Endothelial cell of umbilical vein (primary cell): Measurements from ENCODE around the gene PTGER4. TPM values are rescaled to one million over a fixed set of nuclear protein-coding genes. Genes with fewer than 3 reads are reported as not detected.

Experiments
- BruUV-seq: library from RNA; stranded (reverse); fragments of 400-500 nt; replicated peaks from 2 replicates; lab custom pipeline; 2021; lab: Mats Ljungman, UMichigan
- CTCF ChIA-PET: fragments of 300-600, 350-600 bp; sonication (Branson Sonifier 250); formaldehyde crosslinking; loops from one replicate; lab custom pipeline; 2021; ENCODE audit warnings: antibody characterized with exemption, inconsistent platforms; lab: Charles Lee
- POLR2A ChIA-PET: fragments of 300-600, 350-600 bp; sonication (Branson Sonifier 250); formaldehyde crosslinking; loops from one replicate; lab custom pipeline; 2021; ENCODE audit warnings: antibody characterized with exemption, inconsistent platforms; lab: Charles Lee
- DNase-seq: peaks from one replicate; pipeline ENCODE4 v3.0.0-alpha.2; 2011; ENCODE audit warnings: low read depth, low spot score
- FAIRE-seq: peaks from 2 replicates; lab custom pipeline; 2011; peaks lifted over from hg19 to GRCh38; lab: Jason Lieb, UNC
- H2AFZ ChIP-seq: 2 replicates; pipeline ENCODE4 v1.6.0; 2012; ENCODE audit warnings: low read depth, low read length, control low read depth, inconsistent platforms
- H3K27ac ChIP-seq: 2 replicates; pipeline ENCODE4 v1.5.1; 2011; ENCODE audit warnings: low read depth, mild to moderate bottlenecking, control low read depth, low read length, moderate library complexity; ENCODE audit not compliant: insufficient read depth
- H3K27me3 ChIP-seq, 2 experiments: 2 replicates each; pipeline versions ENCODE4 v1.6.0 to v1.6.1; 2011; ENCODE audit warnings: low read length in 2 of 2, mixed read lengths in 1 of 2; ENCODE audit not compliant: control insufficient read depth in 2 of 2, insufficient read depth in 2 of 2
- H3K36me3 ChIP-seq, 2 experiments: 2 replicates in 1 of 2; 3 replicates in 1 of 2; pipeline ENCODE4 v1.5.1; 2011; ENCODE audit warnings: low read length in 2 of 2, mild to moderate bottlenecking in 1 of 2, moderate library complexity in 1 of 2; ENCODE audit not compliant: control insufficient read depth in 2 of 2, insufficient read depth in 2 of 2; ENCODE audit errors: extremely low read depth in 1 of 2
- H3K4me1 ChIP-seq: 3 replicates; pipeline ENCODE4 v1.5.1; 2011; ENCODE audit warnings: mild to moderate bottlenecking, low read length; ENCODE audit not compliant: control insufficient read depth, insufficient read depth; ENCODE audit errors: extremely low read depth
- H3K4me2 ChIP-seq: 2 replicates; pipeline ENCODE4 v1.6.1; 2011; ENCODE audit warnings: low read length, control low read depth, mixed read lengths; ENCODE audit not compliant: insufficient read depth
- H3K4me3 ChIP-seq, 3 experiments: fragments of 200-600 bp in 1 of 3; sonication (generic), shearing (Covaris generic) in 1 of 3; replicated peaks in 1 of 3; 2 replicates each; pipeline ENCODE4 v1.5.1; 2011 to 2016; ENCODE audit warnings: control low read depth in 3 of 3, low read length in 3 of 3, mild to moderate bottlenecking in 2 of 3, inconsistent platforms in 1 of 3, low read depth in 1 of 3, moderate library complexity in 1 of 3; ENCODE audit not compliant: insufficient read depth in 1 of 3
- H3K79me2 ChIP-seq: 2 replicates; pipeline ENCODE4 v1.6.0; 2012; ENCODE audit warnings: low read length, inconsistent platforms; ENCODE audit not compliant: control insufficient read depth, insufficient read depth
- H3K9ac ChIP-seq: replicated peaks from 2 replicates; pipeline ENCODE3; 2011; ENCODE audit warnings: low read length, control low read depth; ENCODE audit not compliant: insufficient read depth; ENCODE audit errors: extremely low read depth
- H3K9me1 ChIP-seq: replicated peaks from 3 replicates; pipeline ENCODE4 v1.6.0; 2011; ENCODE audit warnings: mild to moderate bottlenecking, low read length; ENCODE audit not compliant: control insufficient read depth, insufficient read depth; ENCODE audit errors: extremely low read depth
- H3K9me3 ChIP-seq: replicated peaks from 2 replicates; pipeline ENCODE4 v1.5.1; 2012; ENCODE audit warnings: low read length, inconsistent platforms; ENCODE audit not compliant: control insufficient read depth, insufficient read depth
- H4K20me1 ChIP-seq: replicated peaks from 2 replicates; pipeline ENCODE3; 2011; ENCODE audit warnings: mild to moderate bottlenecking, low read length; ENCODE audit not compliant: control insufficient read depth, insufficient read depth; ENCODE audit errors: extremely low read depth
- EZH2 ChIP-seq: IDR thresholded peaks from 2 replicates; pipeline ENCODE4 v1.6.1; 2012; ENCODE audit warnings: borderline replicate concordance, low read depth, mild to moderate bottlenecking, moderate library complexity, low read length, inconsistent platforms; ENCODE audit not compliant: severe bottlenecking
- FOS ChIP-seq: IDR thresholded peaks from 2 replicates; pipeline ENCODE4 v1.6.1; 2011; ENCODE audit warnings: mild to moderate bottlenecking, low read length, moderate library complexity, borderline replicate concordance; ENCODE audit not compliant: insufficient read depth
- GATA2 ChIP-seq: IDR thresholded peaks from 2 replicates; pipeline ENCODE4 v1.7.0; 2011; ENCODE audit warnings: low read depth, mild to moderate bottlenecking, moderate library complexity, mixed read lengths, low read length; ENCODE audit not compliant: insufficient read length, insufficient read depth
- JUN ChIP-seq: IDR thresholded peaks from 2 replicates; pipeline ENCODE4 v1.6.1; 2011; ENCODE audit warnings: borderline replicate concordance, low read depth; ENCODE audit not compliant: insufficient read length, insufficient read depth
- MAX ChIP-seq: IDR thresholded peaks from 2 replicates; pipeline ENCODE4 v1.6.1; 2011; ENCODE audit not compliant: insufficient read depth, insufficient read length
- MYC ChIP-seq: IDR thresholded peaks from one replicate; pipeline ENCODE4 v1.6.1; 2011; ENCODE audit warnings: mild to moderate bottlenecking, low read depth, low read length
- POLR2A ChIP-seq: IDR thresholded peaks from 2 replicates; pipeline ENCODE4 v1.6.1; 2012; ENCODE audit warnings: low read depth, mild to moderate bottlenecking, control low read depth, low read length
- POLR2AphosphoS5 ChIP-seq: IDR thresholded peaks from 2 replicates; pipeline ENCODE4 v1.6.1; 2012; ENCODE audit warnings: low read depth, mild to moderate bottlenecking, control low read depth, low read length, moderate library complexity; ENCODE audit not compliant: insufficient read depth
- dilution Hi-C: fragments of 300-500 bp; cut with MboI; formaldehyde crosslinking; loops from one replicate; pipeline ENCODE4 v1.15.0; 2019; ENCODE audit warnings: low sequenced_read_pairs; ENCODE audit not compliant: extremely low pct_ligation_motif_present
- intact Hi-C: fragments of 100-400 bp; cut with micrococcal nuclease; formaldehyde crosslinking; loops from one replicate; pipeline ENCODE4 v1.10.0; 2022
- polyA plus RNA-seq, 4 experiments: library from polyadenylated mRNA; depleted of rRNA in 3 of 4; stranded (reverse) in 3 of 4; unstranded in 1 of 4; fragments of >200 nt; gene quantifications; 2 replicates each; pipeline versions ENCODE4 v1.2.1 to v1.2.3, GENCODE V29; 2011 to 2012; ENCODE audit warnings: missing spikeins in 1 of 4
- total RNA-seq: library from RNA; stranded (reverse); gene quantifications from 2 replicates; pipeline ENCODE4 v1.2.3, GENCODE V29; 2021
- TF ChIP-seq, protein P1 (sequence below), 2 donors: IDR thresholded peaks; 1 replicate in 1 of 2; 2 replicates in 1 of 2; pipeline ENCODE4 v1.5.1; 2011; ENCODE audit warnings: low read length in 2 of 2, mild to moderate bottlenecking in 2 of 2, moderate library complexity in 2 of 2, control low read depth in 1 of 2, inconsistent platforms in 1 of 2, low read depth in 1 of 2; ENCODE audit not compliant: insufficient read depth in 1 of 2; ENCODE audit errors: extremely low read depth in 1 of 2

Gene PTGER4
- total and polyA plus RNA-seq, 2 donors (not counting 3 experiments of a cell fraction or from before 2014, with no cell fraction given) = 23.6 to 37.4 TPM

- TF ChIP-seq MYC = no peak
- TF ChIP-seq POLR2A = no peak
- no peak for TF ChIP-seq EZH2
- TF ChIP-seq, protein P1, sequence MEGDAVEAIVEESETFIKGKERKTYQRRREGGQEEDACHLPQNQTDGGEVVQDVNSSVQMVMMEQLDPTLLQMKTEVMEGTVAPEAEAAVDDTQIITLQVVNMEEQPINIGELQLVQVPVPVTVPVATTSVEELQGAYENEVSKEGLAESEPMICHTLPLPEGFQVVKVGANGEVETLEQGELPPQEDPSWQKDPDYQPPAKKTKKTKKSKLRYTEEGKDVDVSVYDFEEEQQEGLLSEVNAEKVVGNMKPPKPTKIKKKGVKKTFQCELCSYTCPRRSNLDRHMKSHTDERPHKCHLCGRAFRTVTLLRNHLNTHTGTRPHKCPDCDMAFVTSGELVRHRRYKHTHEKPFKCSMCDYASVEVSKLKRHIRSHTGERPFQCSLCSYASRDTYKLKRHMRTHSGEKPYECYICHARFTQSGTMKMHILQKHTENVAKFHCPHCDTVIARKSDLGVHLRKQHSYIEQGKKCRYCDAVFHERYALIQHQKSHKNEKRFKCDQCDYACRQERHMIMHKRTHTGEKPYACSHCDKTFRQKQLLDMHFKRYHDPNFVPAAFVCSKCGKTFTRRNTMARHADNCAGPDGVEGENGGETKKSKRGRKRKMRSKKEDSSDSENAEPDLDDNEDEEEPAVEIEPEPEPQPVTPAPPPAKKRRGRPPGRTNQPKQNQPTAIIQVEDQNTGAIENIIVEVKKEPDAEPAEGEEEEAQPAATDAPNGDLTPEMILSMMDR (IDR thresholded peaks at IDR 0.05; ENCODE audit: extremely low read depth in 1 of 2, insufficient read depth in 1 of 2, low read depth in 1 of 2, low read length in 2 of 2) = no peak
- no peak for TF ChIP-seq MAX
- TF ChIP-seq FOS = no peak
- no peak for TF ChIP-seq JUN
- no peak for TF ChIP-seq POLR2AphosphoS5
- no peak for TF ChIP-seq GATA2
- no peaks in the 10 kb centered on the region for H3K9me1 ChIP-seq
- no peaks in the 10 kb centered on the region for H3K27me3 ChIP-seq
- DNase-seq (no peak), FAIRE-seq (no peak)
- POLR2A ChIA-PET = interaction anchor here (0.8 kb wide), 1 partner anchor 56 kb away, joined by 3 read pairs; no protein-coding TSS in a partner anchor
- no peaks in the 10 kb centered on the region for H3K9me3 ChIP-seq
- no peaks in the 10 kb centered on the region for H4K20me1 ChIP-seq
- no peak overlapping the region for H2AFZ ChIP-seq
- BruUV-seq = no TSS peak
- peak overlapping the region in 2 of 3 experiments; percentile 45 to 76 for H3K4me3 ChIP-seq
- CTCF ChIA-PET = interaction anchor here (0.7 to 1.7 kb wide), 12 partner anchors 9 to 949 kb away, joined by 3 to 9 read pairs (median 5); no protein-coding TSS in a partner anchor
- intact Hi-C loops (loop anchor here (5.0 kb wide), 2 partner anchors 455 to 570 kb away; no protein-coding TSS in a partner anchor), dilution Hi-C loops (no loop called here)
- peak overlapping the region; percentile 76 for H3K27ac ChIP-seq
- peak overlapping the region; percentile 95 for H3K4me2 ChIP-seq
- peaks cover 0 to 6% of the 10 kb centered on the region in 2 experiments for H3K36me3 ChIP-seq
- peak overlapping the region; percentile 81 for H3K9ac ChIP-seq
- peaks cover 26% of the 10 kb centered on the region for H3K4me1 ChIP-seq
- H3K79me2 ChIP-seq = peaks cover 45% of the 10 kb centered on the region
Measured at GRCh38 chr5:40677456-40677855, 2.3 kb upstream of the PTGER4 start.
